Measurements from ENCODE around the gene PDE4B. TPM values are rescaled to one million over a fixed set of nuclear protein-coding genes. Genes with fewer than 3 reads are reported as not detected.

The PDE4B gene
- total RNA-seq, 1 donor from 2014 or later, result 1.6 TPM

DNA sequence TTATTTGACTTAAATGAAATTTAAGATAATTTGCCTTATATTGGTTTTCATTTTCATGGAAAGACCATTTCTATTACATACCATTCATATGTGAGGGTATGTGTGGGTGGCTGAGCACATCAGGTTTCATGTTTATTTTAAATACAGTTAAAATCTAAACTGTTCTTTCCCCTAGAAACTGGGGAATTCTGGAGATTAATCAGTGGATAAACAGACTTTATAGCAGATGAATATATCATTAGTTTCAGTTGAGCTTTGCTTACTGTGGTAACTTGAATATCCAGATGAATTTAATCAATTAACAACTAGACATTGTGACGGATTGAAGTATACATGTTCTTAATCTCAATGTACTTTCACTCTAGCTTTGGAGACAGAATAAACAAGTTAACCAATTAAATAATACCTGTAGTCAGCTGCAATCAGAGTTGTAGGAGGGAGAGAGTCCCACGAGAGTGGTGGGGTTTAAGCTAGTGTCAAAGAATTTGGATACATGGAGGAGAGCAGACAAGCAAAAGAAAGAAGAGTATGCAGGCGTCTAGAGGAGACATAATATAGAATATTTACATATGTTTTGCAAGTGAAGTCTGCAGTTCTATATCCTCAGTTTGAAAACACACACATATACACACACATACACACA lies 97.6 kb downstream of the PDE4B start:
- no peak for ATAC-seq

- ATAC-seq, result no peak
These were observed 102.3 kb downstream of the PDE4B start for GRCh38 chr1:65894738-65895605.

DNA sequence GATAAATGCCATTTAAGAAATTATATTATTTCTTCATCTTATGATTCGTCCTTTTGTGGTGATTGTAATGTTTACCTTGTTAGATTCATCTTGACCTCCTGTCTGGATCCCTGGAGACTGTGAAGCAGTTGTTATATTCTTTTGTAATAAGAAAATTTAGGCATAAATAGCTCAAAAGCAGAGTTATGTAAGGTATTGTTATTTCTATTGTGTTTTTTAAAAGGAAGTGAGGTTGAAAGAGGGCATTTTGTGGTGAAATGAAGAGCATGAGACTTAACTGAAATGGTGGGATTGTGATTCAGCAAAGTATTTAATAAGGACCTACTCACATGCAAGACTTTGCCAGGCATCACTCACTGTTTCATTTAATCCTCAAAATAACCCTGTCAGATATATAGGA lies 104.0 kb downstream of the PDE4B start:
- ATAC-seq, result no peak

DNA sequence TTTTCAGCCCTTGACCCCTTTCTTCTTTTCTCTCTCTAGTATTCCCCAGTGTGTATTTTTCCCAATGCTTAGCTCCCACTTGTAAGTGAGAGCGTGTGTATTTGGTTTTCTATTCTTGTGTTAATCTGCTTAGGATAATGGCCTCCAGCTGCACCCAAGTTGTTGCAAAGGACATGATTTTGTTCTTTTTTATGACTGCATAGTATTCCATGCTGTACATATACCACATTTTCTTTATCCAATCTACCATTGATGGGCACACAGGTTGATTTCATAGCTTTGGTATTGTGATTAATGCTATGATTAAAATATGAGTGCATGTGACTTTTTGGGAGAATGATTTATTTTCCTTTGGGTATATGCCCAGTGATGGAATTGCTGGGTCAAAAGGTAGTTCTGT lies 104.8 kb downstream of the PDE4B start:
- ATAC-seq, result no peak

GRCh38 chr1:65904681-65905083 lies 112.0 kb downstream of the PDE4B start:
- ATAC-seq, result no peak

- no peak for ATAC-seq
These were observed 117.7 kb downstream of the PDE4B start for GRCh38 chr1:65910432-65910831.

- ATAC-seq, result no peak
These were observed 119.0 kb downstream of the PDE4B start for GRCh38 chr1:65911679-65912078.

DNA sequence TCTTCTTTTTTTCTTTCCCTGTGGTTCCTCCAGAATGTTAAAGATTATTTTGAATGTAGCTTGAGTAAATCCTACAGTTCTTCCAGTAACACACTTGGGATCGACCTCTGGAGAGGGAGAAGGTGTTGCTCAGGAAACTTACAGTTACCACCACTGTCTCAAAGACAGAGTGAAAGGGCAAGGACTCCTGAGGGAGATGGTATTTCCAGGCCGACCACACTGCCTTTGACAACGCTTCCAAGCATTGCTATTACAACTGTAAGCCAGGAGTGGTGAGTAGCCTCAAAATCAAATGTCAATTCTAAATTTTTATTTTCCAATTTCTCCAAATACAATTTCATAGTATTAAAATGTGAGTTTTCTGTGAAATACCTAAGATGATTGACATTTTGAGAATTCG lies 125.9 kb downstream of the PDE4B start:
- no peak for ATAC-seq

- no peak for ATAC-seq
These were observed 128.8 kb downstream of the PDE4B start for GRCh38 chr1:65921446-65921845.

DNA sequence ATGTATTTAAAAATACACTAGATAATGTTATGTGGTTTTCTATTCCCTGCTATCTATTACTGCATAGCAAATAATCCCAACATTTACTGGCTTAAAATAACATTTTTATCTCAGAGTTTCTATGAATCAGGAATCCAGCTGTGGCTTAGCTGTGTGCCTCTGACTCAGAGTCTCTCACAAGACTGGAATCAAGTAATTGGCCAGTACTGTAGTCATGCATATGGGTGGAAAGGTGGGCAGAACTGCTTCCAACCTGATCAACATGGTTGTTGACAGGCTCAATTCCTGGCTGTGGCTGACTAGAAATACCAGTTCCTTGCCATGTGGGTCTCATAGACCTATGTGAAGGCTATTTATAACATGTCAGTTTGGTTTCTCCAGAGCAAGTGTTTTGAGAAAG lies 131.8 kb downstream of the PDE4B start:
- no peak for ATAC-seq

GRCh38 chr1:65938506-65938905 lies 145.8 kb downstream of the PDE4B start:
- ATAC-seq, result no peak

DNA sequence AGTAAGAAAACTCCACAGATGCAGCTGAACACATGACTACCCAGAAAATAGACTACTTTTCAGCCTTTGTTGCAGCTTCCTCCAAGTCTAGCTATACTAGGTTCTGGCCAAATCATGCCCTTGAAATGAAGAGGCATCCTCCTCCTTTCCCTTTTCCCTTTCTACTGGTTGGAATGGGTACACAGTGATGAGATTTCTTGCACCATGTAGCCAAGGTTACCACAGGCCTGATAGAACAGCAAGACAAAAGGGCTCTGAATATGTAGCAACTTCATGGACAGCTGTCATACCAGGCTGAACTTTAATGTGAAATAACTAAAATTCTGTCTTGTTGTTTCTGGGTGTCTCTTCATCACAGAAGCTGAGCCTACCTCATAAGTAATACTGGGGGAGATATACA lies 146.5 kb downstream of the PDE4B start:
- ATAC-seq, result no peak

- no peak for ATAC-seq
These were observed 146.9 kb downstream of the PDE4B start for GRCh38 chr1:65939636-65940035.

DNA sequence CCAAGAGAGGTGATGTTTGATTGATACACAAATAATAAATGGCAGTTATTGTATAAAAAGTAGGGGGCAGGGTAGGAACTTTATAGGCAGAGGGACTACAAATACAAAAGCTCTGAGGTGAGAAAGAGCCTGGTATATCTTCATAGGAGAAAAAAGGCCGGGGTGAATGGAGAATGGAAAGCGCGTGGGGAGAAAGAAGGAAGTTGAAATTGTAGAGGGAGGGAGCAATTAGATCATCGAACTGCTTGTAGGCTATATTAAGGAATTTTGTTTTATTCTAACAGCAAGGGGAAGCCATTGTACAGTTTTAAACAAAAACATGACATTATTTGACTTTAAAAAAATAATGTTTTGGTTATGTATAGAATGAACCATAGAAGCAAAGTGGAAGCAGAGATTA lies 147.4 kb downstream of the PDE4B start:
- ATAC-seq, result no peak

GRCh38 chr1:65942476-65942875 lies 149.8 kb downstream of the PDE4B start:
- no peak for ATAC-seq

- no peak for ATAC-seq
These were observed 153.7 kb downstream of the PDE4B start for GRCh38 chr1:65946376-65946775.

DNA sequence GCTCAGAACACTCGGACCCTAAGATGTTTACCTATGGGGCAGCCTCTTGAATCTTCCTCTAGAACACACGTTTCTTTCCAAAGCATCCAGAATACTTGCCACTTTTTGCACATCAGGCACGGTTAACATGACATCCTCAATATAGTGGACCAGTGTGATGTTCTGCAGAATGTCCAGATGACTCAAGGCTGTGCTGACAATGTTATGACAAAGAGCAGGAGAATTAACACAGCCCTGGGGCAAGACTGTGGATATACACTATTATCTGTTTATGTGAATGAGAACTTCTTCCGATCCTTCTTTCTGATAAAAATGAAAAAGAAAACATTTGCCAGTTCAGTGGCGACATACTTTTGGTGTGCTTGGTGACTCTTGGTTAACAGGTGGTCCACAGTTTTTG lies 154.3 kb downstream of the PDE4B start:
- ATAC-seq, result no peak

GRCh38 chr1:65948609-65949229 lies 156.0 kb downstream of the PDE4B start:
- ATAC-seq, result no peak

- ATAC-seq, result no peak
These were observed 156.5 kb downstream of the PDE4B start for GRCh38 chr1:65949230-65949626.

GRCh38 chr1:65949933-65950332 lies 157.2 kb downstream of the PDE4B start:
- no peak for ATAC-seq

DNA sequence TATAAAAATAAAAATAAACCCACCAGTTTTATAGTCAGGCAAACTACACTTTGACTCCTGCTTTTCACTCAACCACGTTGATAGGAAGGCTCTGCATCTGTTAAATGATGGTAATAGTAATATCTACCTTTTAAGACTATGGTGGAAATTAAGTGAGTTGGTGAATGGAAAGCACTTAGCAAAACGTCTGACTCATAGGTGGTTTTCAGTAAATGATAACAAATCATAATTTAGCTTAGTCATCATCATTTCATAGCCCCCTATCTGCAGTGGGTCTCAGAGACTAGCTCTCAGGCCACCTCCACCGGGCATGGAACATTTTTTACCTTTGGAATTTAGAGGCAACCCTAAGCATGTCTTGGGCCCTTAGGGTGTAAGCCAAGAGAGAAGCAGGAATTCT lies 160.0 kb downstream of the PDE4B start:
- ATAC-seq, result no peak

GRCh38 chr1:65953170-65953569 lies 160.5 kb downstream of the PDE4B start:
- ATAC-seq, result no peak

DNA sequence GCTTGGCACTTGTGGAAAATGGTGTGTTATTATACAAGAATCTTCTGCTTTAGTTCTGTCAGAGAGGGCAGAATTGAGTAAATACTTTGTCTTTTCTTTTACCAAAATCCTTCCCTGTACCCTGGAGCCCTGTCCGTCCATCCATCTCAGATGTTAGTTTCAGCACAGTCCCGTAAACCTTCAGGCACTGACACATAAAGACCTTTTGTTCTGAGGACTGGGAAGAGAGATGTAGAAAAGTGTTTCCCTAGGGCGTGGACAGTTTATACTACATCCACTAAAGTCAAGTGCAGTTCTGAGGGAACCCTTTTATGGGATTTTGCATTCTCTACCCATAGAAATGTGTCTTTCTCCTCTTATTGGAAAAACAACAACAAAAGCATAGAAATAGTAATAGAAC lies 162.4 kb downstream of the PDE4B start:
- no peak for ATAC-seq

DNA sequence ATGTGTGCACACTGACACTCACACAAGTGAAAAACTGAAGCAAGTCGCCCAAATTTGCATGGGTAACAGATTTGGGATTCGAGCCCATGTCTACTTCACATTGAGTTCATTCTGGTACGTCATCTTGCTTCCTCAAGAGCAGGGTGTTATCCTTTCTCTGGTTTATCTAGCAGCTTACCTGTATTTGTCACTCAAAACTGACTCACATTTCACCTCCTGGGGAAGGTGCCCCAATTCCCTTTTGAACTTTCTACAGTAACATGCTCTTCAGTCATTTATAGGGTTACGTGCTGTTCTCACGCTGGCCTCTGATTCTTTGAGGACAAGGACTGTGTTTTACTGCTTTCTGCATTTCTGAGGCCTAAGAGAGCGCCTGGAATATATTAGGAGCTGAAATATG lies 162.8 kb downstream of the PDE4B start:
- ATAC-seq, result no peak
